Measurements from ENCODE around the gene TRIM29.

Gene TRIM29

GRCh38 chr11:120065876-120066275 lies 72.0 kb downstream of the TRIM29 start:
- H3K4me3 ChIP-seq (ENCODE audit: low read depth, low read length): no peak overlapping the region

- H3K4me3 ChIP-seq (ENCODE audit: low read depth, low read length): no peak overlapping the region
These were observed 72.7 kb downstream of the TRIM29 start for GRCh38 chr11:120065176-120065575.

- no peak overlapping the region for H3K4me3 ChIP-seq (ENCODE audit: low read depth, low read length)
These were observed 73.6 kb downstream of the TRIM29 start for GRCh38 chr11:120064341-120064740.

GRCh38 chr11:120063686-120064340 lies 74.1 kb downstream of the TRIM29 start:
- no peak overlapping the region for H3K4me3 ChIP-seq (ENCODE audit: low read depth, low read length)

GRCh38 chr11:120062561-120062930 lies 75.4 kb downstream of the TRIM29 start:
- H3K4me3 ChIP-seq (ENCODE audit: low read depth, low read length): no peak overlapping the region

- no peak overlapping the region for H3K4me3 ChIP-seq (ENCODE audit: low read depth, low read length)
These were observed 76.0 kb downstream of the TRIM29 start for GRCh38 chr11:120061761-120062560.

All from iPS-11a (cell line).